NCI-H2107 treated with DMSO at 0.1 percent for 48 hours (cell line): ENCODE results near the gene DPYSL3.
"Not testable (repeated sequence)": the region's sequence is repeated elsewhere in the genome, so short reads cannot be mapped to it uniquely, and the experiment has no call there.

Experiments used
- DNase-seq: peaks from one replicate; lab custom pipeline; 2025; ENCODE audit not compliant: unreplicated experiment; lab: John Stamatoyannopoulos, UW

DPYSL3 gene

DNA sequence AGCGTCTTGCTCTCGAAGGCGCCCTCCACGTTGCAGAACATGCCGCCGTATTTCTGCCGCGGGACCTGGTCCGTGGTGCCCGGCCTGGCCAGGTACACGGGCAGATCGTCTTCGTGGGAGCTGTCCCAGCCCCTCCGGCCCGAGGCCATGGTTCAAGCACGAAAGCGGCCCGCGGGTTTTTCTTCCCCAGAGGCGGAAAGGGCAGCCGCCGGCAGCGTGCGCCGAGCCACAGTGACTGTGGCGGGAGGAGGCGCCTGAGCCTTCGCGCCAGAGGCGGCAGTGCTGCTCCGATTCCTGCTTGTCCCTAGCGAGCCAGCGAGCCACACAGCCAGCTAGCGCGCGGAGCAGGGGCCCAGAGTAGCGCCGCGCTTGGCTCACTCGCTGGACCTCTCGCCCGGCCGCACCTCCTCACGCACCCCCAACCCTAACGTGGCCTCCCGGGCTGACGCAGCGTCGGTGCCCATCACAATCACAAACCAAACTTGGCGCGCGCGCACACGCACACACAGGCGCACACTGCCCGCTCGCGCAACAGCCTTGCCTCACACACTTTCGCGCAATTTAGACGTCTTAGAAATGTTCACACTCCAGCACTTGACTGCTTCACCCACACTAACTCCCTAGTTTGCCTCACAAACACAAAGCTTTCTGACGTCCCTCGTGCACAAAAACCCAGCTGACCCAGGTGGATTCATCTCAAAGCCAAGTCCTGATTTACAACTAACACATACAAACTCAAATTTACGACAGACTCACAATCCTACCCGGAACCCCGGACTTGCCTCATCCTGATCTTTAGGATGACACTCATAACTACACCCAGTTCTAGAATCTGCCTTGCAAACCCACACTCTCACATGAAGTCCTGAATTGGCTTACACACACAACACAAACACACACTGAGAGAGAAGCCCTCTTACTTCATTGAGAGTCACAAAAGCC, at the start of gene DPYSL3:
DPYSL3 (minus strand) TSS at position 359 of the 942 bp plus-strand sequence; CDS start at position 149, 210 bp downstream.
- no peak for DNase-seq

DNA sequence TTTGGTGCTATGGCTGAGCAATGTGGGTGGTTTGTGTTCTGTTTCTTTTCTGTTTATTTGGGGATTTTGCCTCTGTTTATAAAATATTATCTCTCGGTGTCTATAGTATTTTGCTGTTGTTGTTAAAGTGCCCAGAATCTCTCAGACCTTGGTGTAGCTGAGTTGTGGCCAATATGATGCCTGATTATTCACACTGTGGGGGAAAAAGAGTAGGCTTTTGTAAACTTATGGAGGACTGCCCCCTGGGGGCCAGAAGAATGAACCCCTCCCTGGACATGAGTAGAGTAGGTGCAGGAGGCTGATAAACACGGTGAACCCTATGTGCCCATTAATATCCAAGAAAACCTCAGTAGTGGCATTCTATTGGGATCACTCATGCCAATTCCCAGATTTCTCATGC, 49.0 kb upstream of the DPYSL3 start:
- peak; percentile 29 for DNase-seq

DNA sequence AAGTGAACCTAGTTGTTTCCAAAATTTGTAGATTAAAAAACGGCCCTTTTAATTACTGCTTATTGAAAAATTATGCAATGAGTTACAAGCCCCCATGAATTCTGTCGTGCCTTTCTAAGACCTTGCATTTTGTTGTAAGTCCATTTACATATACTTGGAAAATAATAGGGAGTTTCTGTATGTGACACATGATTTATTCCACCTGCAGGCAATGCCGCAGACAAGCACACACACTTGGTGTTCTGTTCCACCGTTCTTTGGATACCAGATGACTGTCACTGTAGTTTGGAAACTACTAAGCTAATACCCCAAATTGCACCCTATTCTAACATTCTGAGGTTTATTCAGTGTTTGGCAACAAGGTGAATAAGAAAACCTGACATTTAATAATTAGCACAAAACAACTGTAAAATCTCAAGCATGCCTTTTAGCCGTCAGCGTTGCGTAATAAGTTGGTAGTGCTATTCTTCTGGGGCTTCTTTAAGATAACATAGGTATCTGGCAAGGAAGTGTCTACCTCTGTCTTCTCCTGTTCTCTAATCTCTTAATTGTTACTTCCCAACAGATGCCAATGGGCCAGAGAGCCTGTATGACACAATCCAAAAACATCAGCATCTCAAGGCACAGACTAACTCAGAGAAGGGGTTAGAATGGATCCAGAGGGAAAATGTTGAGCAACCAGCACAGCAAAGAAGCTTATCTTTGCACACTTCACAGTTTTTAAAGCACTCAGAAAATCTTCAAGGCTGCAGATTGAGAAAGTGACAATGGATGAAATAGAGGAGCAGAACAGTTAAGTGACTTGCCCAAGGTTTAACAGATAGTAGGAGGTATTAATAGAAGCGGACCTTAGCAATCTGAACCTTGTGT, 48.2 kb upstream of the DPYSL3 start:
- DNase-seq, result no peak

DNA sequence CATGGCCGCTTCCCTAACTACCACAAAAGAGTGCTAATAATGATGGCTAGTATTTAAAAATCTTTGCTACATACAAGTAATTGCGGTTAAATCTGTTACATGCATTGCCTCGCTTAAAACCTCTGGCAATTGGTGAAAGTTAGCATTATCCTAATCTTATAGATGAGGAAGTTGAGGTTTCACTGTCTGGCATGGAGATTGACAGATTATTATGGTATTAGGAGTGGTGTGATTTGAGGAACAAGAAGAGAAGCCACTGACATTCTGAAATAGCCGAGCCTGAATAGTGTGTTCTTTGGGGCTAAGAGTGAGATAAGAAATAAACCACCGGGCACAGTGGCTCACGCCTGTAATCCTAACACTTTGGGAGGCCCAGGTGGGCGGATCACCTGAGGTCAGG, 45.3 kb upstream of the DPYSL3 start:
- no peak for DNase-seq

DNA sequence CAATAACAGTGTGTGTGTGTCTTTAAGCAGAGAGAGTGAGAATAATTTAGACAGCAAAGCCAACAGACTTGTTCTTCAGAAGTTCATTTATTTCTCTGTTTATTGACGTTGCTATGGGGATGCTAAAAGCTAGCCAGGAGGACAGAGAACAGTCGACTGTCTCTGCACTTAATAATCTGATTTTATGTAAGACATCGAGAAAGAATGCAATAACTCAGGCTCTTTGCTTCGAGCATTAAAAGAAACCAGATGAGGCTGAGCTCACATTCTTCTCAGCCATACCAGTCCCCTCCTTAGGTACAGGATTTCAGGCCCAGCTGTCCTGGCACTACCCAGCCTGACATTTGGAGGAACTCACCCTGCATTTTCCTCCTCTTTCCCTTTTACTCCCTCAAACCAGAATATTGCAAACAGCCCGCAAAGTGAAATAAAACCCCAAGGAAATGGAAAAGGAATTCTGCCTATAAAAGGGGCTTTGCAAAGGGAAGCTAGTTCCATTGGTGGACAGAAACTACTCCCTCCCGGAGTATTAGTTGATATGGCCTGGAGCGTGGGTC, 44.5 kb upstream of the DPYSL3 start:
- no peak for DNase-seq

DNA sequence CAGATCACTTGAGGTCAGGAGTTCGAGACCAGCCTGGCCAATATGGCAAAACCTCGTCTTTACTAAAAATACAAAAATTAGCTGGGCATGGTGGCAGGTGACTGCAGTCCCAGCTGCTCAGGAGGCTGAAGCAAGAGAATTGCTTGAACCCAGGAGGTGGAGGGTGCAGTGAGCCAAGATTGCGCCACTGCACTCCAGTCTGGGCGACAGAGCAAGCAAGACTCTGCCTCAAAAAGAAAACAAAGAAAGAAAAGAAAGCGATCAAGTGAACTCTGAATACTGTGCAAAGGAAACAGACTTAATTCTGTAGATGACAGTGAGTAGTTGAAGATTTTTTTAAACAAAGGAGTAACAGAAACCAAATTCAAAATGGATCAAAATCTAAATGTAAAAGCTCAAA, 43.9 kb upstream of the DPYSL3 start:
- DNase-seq, result not testable (repeated sequence)

DNA sequence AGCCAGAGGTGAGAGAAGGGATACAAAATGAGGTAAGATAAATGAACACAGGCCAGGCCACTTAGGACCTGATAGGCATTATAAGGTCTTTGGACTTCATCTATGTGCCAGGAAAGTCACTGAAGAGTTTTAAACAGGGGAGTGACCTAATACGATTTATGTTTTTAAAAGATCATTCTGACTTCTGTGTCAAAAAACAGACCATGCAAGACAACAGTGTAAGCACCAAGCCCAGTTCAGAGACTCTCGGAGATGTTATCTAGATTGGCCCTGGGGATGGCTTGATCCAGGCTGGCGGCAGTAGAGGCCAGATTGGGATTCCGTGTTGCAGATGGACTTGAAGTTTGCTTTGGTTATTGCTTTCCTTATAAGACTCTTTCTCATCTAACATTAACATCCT, 43.0 kb upstream of the DPYSL3 start:
- DNase-seq, result no peak

DNA sequence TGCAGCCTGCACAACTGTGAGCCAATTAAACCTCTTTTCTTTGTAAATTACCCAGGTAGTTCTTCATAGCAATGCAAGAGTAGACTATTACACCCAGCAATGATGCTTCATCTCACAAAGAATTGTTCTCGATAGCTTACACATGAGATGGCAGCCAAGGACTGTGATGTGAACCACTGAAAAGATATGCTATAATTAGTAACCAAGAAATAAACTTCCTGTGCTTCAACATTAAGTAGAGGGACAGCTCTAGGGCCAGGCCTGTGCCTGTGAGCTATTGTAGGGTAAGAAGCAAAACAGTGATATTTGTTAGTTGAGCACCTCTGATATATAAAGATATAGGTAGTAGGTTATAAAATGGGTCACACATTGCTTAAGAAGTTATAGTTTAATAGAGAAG, 41.8 kb upstream of the DPYSL3 start:
- DNase-seq, result no peak

DNA sequence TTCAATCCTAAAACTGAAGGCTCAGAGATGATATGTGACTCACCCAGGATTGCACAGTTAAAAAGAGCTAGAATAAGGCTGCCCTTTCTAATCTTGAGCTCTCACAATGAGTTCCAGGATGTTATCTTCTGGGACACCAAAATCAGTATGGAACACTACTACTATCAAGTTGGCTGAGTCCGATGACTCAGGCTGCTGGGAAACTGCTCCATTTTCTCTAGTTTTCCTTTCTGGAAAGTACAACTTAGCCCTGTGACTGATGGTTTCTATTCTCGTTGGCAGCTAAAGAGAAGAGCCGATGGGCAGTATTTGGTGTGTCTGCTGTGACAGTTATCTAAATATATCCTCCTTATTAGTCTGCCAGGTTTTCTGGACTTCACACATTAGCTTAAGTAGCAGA, 37.9 kb upstream of the DPYSL3 start:
- DNase-seq, result no peak

DNA sequence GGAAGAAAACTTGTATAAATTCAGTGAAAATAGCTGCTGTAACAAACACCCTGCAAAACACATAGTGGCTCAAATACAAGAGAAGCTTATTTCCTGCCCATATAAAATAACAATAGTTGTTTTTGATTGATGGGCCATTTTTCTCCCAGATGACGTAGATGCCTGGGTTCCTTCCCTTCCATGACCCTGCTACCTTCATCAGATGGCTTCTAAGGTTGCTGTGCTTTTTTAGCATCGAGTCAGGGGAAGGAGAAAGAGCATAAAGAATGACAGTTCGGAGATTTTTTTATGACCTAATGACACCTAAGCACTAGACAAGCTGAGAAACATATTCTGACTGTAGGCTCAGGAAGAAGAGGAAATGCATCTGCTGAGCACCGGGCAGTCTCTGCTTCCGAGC, 34.7 kb upstream of the DPYSL3 start:
- no peak for DNase-seq

DNA sequence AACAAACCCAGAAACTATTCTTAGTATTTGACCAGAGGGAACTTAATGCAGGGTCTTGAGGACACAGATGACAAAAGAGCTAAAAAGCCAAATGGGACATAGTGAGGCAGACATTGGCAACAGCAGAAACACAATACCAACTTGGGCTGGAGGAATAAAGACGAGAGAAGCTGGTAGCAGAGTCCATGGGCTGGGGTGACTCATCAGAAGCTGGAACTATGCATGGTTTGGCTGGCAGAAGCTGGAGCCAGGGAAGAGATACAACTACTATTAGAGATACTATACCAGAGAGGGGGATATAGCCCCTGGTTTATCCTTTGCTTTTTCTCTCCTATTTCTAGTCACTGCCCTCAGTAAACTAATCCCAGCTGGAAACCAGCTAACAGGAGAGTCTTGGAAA, 29.2 kb upstream of the DPYSL3 start:
- DNase-seq, result no peak

DNA sequence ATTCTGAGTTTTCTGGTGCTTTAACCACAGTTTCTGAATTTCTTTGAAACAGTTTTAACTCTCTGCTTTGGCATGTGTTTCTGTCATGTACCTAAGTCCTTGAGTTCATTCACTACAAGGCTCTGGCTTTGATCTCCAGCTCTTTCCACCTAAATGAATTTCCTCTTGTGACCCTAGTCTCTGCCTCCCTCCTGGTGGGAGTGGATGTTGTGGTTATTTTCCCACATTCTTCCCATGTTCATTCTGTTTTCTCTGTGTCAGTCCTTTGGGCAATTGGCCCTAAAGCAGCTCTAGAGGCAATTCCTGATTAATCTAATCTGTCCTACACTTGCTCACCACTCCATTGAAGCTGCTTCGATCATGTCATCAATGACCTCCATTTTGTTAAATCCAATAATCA, 28.4 kb upstream of the DPYSL3 start:
- no peak for DNase-seq

DNA sequence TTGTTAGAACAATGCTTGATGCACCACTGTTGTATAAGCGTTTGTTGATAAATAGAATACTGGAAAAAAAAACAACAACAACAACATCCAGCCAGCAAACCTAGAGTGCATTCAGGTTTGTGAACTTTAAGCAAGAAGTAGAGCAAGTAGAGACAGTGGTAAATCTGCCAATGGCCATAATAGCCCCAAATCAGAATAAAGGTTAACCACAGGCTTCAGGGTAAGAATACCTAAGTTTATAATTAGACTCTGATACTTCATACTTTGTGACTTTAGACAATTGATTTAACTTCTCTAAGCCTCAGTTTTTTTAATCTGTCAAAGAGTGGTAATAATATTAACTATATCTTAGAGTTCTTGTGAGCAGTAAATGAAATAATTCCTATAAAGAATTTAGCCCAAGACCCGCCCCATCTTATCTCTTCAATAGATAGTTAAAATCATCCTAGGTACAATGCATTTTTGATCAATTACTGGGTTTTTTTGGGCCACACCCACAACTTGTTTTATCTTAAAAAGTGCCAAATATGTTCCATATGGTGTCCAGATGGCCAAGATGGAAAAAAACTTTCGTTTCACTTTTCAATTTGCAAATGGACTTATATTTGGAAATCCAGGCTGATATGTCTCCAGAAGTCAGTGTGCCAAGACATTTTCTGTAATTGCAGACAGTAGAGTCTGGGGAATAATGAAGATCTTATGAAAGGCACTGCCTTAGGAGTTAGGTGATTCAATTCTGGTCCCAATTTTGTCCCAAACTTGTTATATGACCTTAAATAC, 24.5 kb upstream of the DPYSL3 start:
- DNase-seq, result no peak

DNA sequence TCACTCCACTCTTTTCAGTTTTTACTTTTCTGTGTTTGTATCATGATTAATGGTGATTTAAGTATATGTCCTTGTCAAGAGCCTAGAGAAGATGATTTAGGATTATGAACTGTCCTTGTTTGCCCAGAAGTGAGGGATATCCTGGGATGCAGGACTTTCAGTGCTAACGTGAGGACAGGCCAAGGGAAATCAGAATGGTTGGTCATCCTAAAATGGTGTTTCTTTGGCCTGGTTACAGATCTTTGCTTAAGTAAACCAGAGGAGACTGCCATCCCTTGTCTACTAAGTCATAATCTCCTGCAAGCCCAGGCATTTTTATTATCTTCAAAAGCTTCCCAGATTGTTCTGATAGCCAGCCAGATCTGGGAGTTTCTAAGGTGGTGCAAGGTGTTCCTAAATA, 22.3 kb upstream of the DPYSL3 start:
- DNase-seq, result no peak

DNA sequence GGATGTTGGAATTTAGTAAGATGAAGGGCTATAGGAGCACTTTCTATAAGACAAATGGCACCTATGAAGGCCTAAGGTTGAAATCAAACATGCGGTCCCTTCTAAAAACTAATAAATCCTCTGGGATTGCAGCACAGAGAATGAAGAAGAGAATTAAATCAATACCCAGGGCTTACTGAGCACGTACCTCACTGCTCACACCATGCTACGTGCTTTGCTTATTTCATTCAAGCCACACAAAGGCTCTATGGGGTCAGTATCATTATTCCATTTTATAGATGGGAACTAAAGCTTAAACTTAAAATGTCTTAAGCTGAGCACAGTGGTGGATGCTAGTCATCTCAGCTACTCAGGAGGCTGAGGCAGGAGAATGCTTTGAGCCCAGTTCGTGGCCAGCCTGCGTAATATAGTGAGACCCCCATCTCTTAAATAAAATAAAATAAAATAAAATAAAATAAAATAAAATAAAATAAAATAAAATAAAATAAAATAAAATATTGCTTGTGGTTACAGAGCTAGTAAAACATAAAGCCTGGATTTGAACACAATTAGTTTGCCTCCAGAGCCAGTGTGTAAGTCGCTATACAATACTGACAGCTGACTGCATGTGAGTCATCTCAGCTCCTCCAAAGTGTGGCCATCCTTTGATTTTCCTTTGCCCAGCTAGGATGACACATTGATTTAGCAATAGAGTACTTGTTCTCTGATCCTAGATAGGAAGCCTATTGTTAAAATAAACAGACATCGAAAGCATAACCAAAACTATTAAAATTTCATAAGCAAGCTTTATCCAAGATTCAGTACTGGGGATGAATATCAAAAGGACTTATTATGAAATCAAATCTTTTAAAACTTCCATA, 20.9 kb upstream of the DPYSL3 start:
- DNase-seq, result no peak

DNA sequence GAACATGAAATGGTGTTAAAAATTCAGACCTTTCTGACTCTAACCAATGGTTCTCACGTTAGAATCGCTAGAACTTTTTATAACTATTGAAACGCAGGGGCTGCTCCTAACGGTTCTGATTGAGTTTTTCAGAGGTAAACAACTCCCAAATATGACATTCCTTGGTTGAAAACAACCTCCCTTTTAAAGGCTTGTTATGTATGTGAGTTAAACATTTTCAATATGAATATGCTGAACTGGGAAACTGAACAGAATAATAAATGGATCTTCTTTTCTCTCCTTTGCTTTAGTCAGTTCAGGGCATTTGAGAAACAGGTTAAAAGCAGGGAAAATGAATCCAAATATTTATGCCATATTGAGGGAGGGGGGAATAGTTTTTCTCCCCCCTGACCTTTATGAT, 13.2 kb upstream of the DPYSL3 start:
- no peak for DNase-seq

DNA sequence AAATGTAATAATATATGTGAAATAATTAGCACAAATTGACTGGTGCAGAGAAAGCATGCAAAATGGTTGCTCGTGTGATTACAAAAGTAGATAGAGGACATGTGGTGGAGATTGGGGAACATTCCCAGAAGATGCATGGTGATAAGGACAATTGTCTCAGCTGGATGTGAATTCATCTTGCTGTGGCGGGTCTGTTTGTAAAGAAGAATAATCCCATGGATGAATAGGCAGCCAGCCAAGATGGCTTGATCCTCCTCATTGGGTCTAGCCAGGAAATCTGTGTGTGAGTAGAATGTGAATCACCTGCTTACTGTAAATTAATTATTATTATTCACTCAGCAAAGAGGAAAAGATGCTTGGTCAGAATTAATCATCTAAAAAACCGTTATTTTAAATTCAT, 12.6 kb upstream of the DPYSL3 start:
- DNase-seq, result no peak

DNA sequence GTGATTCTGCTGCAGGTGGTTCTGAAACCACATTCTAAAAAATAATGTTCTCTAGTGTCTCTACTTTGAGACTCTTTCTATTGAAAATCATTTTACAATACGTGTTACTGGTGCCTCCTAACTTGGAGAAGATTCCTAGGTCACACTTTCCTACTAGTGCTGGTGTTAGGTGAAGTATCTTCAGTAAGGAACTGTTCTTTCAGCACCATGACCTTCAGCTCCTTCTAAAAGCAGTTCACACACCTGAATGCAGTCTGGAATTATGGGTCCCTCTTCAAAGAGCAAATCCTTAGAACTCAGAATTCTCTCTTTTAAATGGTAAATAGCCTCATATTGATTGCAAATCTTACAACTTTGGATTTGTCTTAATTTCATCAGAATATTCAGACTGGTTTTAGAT, 10.6 kb upstream of the DPYSL3 start:
- no peak for DNase-seq

DNA sequence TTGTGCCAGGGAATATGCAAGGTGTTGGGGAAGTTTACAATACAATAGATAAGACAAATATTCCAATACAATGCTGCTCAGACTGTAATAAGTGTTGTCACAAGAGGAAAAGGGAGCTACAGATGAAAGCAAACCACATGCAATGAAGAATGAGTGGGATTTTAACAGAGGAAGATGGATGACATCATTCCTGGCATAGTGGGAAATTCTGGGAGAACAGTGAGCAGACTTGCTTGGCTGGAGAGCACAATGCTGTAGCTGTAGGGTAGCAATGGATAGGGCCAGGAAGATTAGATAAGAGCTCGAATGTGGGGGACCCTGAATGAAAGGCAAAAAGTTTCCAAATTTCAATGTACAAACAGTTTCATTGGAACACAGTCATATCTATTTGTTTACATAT, 9.5 kb upstream of the DPYSL3 start:
- DNase-seq, result no peak

DNA sequence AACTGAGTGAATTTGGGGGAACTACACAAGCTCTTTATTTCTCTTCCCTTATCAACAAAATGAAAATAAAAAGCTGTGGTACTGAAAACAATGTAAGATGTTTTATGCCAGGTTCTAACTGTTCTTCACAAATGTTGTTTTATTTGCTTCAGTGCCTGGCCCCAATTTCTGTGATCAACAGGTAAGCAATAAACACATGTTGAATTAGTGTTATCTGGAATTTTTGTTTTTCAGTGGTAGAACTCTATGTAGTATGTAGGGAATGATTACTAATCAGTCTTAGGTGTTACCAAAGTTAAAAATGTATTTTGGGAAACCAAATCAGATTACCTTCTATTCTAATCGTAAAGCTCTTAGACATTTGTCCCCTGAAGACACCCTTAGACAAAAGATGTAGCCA, 7.5 kb upstream of the DPYSL3 start:
- no peak for DNase-seq
